HG03159 (cell line): ENCODE measurements around the gene SOX9.
A peak's percentile ranks its signal among the peaks of the same experiment; 100 is the strongest.
"Not testable (repeated sequence)": the region's sequence is repeated elsewhere in the genome, so short reads cannot be mapped to it uniquely, and the experiment has no call there.

Experiments
- ATAC-seq: cut with Tn5 transposase; IDR thresholded peaks from one replicate; pipeline ENCODE4 v1.9.1; 2021; ENCODE audit warnings: mild to moderate bottlenecking, moderate library complexity; ENCODE audit not compliant: unreplicated experiment

Gene SOX9

GRCh38 chr17:72110942-72111318 is 9.9 kb upstream of the SOX9 start:
- no peak for ATAC-seq

GRCh38 chr17:72111336-72111923 is 9.4 kb upstream of the SOX9 start:
- no peak for ATAC-seq

- ATAC-seq, result not testable (repeated sequence)
These were observed 8.9 kb upstream of the SOX9 start for GRCh38 chr17:72111926-72112325.

- ATAC-seq, result no peak
These were observed 7.1 kb upstream of the SOX9 start for GRCh38 chr17:72113751-72114150.

- ATAC-seq, result no peak
These were observed 4.9 kb upstream of the SOX9 start for GRCh38 chr17:72115781-72116525.

- ATAC-seq, result no peak
These were observed 3.9 kb upstream of the SOX9 start for GRCh38 chr17:72116661-72117521.

GRCh38 chr17:72117535-72118334 is 3.1 kb upstream of the SOX9 start:
- ATAC-seq, result no peak

- no peak for ATAC-seq
These were observed 2.3 kb upstream of the SOX9 start for GRCh38 chr17:72118335-72119076.

GRCh38 chr17:72119077-72119872 is 1.5 kb upstream of the SOX9 start:
- no peak for ATAC-seq

GRCh38 chr17:72119873-72120641 is 763 bp upstream of the SOX9 start:
- ATAC-seq, result no peak

GRCh38 chr17:72121164-72122009 is 567 bp downstream of the SOX9 start:
- peak; percentile 7 for ATAC-seq

- ATAC-seq, result no peak
These were observed 1.4 kb downstream of the SOX9 start for GRCh38 chr17:72122010-72122764.

- ATAC-seq, result no peak
These were observed 2.1 kb downstream of the SOX9 start for GRCh38 chr17:72122765-72123529.

- no peak for ATAC-seq
These were observed 3.0 kb downstream of the SOX9 start for GRCh38 chr17:72123530-72124437.

GRCh38 chr17:72124438-72124775 is 3.6 kb downstream of the SOX9 start:
- no peak for ATAC-seq
